NCI-H524 (cell line): ENCODE results near the gene GRAMD1C.
A peak's percentile ranks its signal among the peaks of the same experiment; 100 is the strongest.

ENCODE experiments used
- DNase-seq, 2 experiments: peaks; one replicate each; lab custom pipeline; 2025; lab: John Stamatoyannopoulos, UW

The GRAMD1C gene

DNA sequence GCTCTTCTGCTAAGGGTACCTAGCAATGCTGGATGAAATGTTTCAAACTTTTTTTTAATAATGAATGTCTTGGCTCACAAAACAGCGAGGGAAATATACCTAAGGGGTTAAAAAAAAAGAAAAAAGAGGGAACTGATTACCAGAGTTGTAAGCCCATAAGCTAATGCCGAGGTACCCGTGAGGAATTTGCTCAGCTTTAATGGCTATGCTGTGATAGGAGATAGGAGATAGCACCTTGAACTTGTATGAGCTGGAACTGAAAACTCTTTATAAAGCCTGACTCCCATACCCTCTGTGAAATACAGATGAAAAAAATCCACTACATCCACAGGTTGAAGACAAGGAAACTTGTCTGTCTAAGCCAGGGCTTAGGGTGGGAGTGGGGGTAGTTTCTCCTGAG, 13.9 kb downstream of the GRAMD1C start:
- DNase-seq = no peak

DNA sequence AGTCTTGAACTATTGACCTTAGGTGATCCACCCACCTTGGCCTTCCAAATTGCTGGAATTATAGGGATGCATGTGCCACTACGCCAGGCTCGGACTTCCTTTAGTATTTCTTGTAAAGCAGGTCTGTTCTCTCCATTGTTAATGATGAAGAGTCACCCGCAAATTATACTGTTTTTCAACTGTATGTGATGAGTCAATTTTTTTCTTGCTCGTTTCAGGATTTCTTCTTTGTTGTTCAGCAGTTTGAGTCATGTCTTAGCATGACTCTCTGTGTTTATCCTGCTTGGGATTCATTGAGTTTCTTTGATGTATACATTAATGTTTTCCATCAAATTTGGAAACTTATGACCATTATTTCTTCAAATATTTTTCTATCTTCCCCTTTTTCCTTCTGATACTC, 28.9 kb downstream of the GRAMD1C start:
- DNase-seq = no peak

DNA sequence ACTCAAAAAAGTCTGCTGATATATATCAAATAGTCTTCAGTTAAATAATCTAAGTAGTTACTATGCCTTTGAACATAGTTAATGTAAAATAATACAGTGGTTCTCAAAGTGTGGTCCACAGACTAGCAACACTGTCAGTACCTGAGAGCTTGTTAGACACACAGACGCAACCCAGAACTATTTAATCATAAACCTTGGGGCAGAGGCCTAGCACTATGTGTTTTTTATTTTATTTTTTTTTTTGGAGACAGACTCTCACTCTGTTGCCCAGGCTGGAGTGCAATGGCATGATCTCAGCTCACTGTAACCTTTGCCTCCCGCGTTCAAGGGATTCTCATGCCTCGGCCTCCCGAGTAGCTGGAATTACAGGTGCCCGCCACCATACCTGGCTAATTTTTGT, 34.7 kb downstream of the GRAMD1C start:
- DNase-seq = no peak

DNA sequence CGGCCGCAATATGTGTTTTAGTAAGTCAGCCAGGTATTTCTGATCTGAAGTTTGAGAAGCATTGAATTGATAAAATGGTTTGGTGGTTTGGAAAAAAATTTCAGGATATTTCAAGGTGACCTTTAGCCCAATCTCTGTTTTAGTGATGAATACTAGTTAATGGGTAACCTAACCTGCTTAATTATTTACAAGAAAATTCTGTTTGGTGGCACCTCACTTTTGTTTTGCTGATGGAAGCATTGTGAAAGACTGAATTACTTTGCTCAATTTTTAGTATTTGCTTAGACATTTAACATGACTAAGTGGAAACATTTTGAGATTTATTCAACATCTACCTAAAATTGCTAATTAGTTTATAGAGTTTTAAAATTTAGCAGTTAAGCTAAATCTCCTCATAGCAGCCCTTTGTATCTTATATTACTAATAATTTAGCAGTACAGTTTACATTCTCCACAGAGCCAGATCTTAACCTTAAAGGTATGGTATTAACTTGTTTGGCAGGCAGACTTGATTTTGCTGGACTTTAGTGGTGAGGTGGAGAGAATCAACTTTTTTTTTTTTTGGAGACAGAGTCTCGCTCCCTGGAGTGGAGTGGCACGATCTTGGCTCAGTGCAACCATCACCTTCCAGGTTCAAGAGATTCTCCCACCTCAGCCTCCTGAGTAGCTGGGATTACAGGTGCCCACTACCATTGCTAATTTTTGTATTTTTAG, 35.4 kb downstream of the GRAMD1C start:
- no peak for DNase-seq

DNA sequence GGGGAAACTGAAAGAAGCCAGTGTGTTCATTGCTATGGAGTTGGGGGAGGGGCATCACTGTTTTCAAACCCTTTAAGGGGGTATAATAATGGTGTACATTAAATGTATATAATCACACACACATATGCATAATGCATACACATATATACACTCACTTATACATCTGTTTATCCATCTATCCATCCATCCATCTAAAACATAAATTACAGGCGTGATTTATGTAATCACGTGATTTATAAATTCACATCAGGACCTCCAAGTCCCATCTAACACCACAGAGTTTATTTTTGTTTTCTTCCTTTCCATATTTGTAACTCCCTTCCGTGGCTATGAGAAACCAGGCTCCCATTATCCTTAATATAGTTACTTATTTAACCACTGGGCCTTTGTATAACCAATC, 39.8 kb downstream of the GRAMD1C start:
- no peak for DNase-seq

DNA sequence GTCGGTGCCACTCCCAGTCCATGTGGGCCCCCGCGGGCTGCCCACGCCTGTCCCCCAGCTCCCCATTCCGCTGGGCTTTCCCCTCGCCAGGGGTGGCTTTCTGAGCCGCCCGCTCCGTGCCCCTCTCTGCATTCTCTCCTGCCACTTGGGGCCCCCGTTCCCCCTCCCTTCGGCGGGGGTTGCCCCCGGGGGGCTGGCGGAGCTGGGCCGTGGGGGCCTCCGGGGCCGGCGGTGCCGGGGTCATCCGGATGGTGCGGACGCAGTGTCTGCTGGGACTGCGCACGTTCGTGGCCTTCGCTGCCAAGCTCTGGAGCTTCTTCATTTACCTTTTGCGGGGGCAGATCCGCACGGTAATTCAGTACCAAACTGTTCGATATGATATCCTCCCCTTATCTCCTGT, 46.5 kb downstream of the GRAMD1C start:
- no peak for DNase-seq

DNA sequence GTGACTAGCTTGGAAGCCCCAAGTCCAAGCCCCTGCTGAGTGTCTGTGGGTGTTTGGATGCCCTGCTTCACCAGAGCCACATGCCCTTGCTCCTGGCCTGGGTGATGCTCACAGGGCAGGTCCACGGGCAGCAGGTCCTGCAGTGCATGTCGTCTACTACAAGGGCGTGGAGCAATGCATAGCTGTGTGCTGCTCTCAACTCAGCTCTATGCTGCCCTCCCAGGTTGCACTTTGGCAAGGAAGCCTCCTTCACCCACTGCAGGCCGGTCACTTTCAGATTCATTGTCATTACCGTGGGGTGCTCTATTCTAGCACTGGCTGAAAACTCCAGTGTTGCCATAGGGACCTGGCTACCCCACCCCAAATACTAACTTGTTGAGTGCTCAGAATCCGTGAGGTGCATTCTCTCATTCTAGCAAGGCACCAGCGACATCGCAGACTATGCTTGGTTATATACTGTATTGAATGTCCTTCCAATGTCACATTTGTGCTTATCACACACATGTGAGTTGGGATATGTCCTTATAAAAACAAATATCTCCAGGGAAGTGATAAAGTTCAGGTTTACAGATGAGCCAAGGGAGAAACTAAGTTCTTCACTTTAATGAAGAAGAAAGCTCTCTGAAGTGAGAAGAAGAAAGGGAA, 51.8 kb downstream of the GRAMD1C start:
- no peak for DNase-seq

DNA sequence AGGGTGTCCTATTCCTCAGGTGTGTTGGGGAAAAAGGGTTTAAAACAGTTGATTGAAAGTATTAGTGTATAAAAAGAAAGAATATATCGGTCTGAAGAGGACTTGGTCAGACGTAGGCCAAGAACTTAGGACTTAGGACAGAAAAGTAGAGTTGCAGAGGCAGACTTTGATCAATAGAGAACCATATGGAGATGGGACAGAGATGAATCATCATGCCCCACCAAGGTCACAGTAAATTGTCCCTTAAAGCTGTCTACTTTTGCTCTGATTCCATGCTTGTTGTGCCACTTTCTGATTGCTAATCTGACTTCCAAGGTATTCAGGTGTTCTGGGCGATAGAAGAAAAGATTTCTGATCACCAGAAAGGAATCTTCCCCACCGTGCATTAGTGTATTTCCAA, 56.3 kb downstream of the GRAMD1C start:
- no peak for DNase-seq

DNA sequence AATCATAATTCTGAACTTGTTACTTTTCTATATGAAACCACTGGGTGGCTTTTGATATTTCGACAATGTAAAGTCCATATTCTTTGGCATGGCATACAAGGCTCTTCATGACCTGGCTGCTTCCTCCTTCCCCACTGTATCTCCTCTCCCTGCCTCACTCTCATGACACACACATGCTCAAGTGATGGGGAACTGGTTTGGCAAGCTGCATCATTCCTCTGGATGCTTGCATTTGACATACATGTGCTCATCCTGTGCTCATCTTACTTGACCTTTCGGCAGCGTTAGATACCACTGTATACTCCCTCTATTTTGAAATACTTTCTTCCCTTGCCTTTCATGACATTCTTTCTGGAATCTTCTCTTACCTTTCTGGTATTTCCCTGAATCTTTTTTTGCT, 57.4 kb downstream of the GRAMD1C start:
- DNase-seq = no peak

DNA sequence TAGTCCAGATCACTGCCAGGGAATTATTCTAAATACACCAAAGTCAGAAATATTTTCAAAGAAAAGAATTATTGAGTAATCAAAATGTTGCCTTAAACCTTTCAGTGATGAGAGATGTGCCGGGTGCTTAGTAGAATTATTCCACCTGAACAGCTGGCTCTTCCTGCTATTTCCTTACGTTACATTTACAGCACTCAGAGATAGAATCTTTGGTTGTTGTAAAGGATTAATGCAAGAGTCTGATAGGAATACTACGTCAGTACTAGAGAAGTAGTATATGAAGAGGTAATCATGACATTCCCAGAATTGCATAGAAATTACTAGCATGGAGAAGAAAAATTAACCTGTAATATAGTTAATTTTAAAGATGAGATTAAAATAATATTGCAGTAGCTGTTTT, 58.3 kb downstream of the GRAMD1C start:
- DNase-seq = peak in 1 of 2 experiments; percentile 61

DNA sequence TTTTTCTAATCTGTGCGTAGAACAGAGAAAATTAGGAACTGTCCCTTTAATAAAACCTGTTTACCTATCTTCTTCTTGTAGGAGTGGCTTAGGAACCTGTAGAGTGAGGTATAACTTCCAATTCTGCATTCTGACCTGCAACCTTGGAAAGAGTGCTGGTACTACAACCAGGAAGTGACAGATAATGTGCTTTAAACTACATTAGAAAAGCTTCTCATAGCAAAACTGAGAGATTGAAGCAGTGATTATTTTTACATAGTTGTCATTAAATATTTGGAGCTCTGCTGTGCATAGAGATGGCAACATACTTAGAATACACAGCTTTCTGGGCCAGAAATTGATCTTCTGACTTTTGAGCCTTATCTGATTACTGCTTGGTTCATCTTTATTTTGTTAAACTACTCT, 58.8 kb downstream of the GRAMD1C start:
- DNase-seq = no peak

DNA sequence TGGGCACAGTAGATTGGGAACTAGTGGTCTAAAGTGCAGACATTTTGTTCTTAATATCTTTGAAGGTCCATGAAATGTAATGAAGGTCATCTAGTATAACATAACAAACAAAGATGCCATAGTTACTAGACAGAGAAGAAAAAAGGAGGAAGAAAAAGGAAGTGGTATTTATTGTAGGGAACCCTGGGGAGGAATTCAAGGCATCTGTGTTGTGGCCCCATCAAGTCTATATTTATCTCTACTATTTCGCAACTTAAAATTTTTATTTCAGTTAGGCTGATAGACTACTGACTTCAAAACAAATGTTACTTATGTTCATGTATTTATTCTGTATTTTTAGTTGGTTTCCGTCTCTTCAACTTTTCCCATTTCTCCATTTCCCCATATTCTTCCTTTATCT, 60.3 kb downstream of the GRAMD1C start:
- DNase-seq = no peak

DNA sequence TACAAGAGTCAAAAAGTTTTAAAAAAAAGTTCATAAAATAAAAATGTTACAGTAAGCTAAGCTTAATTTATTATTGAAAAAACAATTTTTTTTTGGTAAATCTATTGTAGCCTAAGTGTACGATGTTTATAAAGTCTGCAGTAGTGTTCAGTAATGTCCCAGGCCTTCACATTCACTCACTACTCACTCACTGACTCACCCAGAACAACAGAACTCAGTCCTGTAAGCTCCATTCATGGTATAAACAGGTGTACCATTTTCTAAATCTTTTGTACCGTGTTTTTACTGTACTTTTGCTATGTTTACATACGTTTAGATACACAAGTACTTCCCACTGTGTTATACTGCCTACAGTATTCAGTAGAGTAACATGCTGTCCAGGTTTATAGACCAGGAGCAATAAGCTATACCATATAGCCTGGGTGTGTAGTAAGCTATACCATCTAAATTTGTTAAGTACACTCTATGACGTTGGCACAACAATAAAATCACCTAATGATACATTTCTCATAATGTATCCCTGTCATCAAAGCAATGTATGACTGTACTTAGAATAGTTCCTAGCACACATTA, 68.1 kb downstream of the GRAMD1C start:
- DNase-seq = no peak

DNA sequence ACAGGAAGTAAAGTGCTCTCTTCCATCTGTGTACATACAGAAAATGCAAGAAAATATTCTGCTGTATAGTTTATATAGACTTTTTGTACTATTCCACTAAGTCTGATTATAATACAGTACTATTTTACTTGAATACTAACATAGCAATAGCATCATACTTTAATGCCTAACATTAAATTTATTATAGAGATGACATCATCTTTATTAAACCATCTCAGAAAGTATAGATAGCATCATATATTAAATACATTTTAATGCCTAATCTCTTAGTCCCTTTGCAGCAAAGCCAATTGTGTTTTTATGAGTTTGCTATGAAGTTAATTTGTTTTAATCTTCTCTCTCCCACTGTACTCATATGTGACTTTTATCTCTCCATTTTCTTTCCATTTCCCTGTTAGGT, 69.5 kb downstream of the GRAMD1C start:
- DNase-seq = no peak

DNA sequence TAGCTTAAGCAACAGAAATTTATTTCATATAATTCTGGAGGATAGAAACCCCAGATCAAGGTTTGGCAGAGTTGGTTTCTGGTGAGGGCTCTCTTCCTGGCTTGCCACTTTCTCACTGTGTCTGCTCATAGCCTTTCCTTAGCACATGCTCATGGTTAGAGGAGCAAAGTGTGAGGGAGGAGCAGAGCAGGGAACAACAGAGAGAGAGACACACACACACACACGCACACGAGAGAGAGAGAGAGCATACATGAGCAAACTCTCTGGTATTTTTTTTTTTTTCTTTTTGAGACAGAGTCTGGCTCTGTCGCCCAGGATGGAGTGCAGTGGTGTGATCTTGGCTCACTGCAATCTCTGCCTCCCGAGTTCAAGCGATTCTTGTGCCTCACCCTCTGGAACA, 72.4 kb downstream of the GRAMD1C start:
- no peak for DNase-seq

DNA sequence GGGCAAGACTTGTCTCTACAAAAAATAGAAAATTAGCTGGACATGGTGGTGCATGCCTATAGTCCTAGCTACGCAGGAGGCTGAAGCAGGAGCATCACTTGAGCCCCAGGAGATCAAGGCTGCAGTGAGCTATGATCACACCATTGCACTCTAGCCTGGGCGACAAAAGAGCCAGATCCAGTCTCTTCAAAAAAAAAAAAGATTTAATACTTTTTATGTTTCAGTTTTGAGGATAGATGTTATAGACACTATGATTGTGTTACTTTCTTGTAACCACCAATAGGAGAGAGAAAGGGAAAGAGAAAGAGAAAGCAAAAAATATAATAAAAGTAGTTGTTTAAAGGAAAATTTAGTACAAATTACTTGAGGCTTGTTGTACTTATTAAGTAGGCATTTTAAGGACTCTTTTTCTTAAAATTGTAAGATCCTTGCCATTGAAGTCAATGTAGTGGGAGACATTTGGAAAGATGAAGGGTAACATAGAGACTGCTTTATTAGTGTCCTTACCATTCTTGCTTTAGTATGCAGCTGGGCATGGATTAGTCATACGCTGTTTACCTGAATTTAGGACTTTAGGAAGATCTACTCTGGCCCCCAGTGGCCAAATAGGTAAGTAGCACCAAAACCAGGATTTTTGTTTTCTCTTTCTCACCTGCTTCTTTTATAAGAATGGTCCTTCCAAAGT, 74.1 kb downstream of the GRAMD1C start:
- DNase-seq = peak; percentile 33 to 81

DNA sequence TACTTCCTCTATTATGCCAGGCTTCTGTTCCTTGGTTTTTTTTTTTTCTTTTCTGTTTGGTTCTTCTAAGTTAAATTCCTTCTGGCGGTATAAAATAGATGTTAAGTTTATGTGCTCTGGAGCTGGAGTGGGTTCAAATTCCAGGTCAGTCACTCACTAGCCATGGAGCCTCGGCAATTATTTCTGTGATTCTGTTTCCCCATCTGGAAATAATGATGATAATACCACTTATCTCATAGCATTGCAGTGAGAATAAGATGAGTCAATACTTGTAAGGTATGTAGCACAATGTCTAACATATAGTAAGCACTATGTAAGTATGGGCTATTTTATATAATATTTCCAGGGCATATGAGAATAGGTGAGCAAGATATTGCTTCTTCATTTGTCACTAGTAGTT, 76.1 kb downstream of the GRAMD1C start:
- DNase-seq = no peak

DNA sequence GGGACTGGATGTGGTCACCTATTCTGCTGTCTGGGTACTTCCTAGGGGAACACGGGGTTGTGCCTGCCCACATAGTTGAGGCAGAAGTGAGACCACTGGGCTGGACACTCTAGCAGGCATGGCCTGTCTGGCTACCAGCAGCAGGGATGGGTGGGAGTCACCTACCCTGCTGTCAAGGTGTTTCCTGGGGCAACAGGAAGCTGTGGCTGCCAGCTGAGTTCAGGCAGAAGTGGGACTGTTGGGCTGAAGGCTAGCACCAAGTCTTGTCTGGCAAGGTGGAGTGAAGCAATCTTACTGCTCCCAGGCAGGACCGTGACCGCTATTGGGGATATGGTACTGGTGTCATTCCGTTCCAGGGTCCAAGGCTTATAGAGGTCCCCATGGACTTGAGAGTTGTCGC, 89.0 kb downstream of the GRAMD1C start:
- DNase-seq = no peak

DNA sequence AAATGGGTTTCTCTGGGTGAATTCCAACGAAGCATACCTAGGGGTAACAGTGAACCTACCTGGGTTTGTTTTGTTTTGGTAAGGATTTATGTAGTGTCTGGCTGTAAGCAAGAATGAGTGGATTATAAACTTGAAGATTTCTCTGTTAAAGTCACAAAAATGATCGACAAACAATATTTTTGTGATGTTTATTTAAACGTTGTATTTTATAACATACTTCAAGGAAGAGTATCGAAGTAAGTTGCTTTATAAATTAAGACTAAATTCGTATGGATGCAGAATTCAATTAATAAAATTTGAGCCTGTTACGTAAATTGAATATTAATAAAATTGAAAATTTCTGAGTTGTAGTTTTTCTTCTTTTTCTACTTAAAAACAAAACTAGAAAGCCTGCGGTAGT, 108.2 kb downstream of the GRAMD1C start:
- DNase-seq = no peak

DNA sequence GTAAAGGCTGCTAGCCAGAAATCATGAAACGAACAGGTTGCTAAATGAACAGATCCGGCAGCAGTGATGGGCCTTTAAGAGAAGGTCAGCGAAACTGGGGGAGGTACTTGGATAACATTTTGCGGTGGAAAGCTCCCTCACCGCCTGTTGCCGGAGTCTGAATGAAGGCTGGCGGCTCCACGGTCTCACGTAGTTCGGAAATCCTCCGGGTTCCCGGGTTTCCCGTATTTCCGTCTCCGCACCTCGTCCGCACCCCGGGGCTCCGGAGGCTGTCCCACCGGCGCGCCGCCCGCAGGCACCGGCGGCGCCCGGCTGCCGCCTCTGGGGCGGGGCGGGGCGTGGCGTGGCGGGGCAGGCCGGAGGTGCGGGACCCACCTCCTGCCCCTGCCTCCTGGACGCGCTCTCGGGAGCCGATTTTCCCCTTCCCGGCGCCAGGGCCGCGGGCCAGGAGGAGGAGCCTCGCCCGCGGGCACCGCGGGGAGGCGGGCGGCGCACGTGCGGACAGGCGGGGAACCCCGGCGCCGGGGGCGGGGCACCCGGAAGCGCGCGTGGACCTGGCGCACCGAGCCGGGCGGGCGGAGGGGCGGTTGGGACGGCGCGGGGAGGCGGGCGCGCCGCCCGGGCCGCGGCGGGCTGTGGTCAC, 108.9 kb downstream of the GRAMD1C start, which contains the start of gene ZDHHC23:
Gene ZDHHC23, plus strand, starts transcription at position 642 of the 643 bp plus-strand sequence. CDS start 790 bp downstream, outside the sequence.
- DNase-seq = peak; percentile 40 to 81

DNA sequence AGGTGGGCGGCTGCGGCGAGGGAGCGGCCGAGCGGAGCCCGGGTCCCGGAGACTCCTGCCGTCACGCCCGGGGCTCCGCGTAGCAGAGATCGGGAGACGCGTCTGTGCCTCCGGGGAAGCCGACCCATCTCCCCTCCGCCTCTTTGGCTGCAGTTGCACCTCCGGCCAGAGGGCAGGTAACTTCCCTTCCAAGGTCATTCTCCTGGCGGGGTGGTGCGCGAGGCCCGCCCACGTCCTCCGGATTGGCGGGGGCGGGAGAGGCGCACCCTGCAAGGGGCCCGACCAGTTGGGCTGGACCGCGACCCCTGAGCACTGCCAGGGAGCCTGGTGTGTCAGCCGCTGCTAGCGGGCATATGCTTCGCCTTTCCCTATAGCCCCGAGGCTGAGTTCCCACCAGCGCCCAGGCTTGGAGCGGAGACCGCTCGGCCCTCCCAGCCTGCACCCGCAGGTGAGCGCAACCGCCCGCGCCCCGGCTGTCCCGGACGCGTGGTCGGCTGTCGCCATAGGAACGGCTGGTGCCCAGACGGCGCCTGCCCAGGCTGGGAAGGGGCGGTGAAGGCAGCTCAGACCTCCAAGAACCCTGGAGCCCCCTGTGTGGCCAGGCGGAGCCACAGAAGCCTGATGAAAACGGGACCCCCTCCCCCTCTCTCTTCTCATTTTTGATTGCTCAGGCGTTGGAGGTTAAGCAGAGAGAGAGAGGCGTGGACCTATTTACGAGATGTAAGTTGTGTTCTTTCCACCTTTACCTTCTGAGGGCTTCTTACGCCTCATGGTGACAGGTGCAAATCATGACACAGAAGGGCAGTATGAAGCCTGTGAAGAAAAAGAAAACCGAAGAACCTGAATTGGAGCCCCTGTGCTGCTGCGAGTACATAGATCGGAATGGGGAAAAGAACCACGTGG, 109.7 kb downstream of the GRAMD1C start:
- peak; percentile 40 to 68 for DNase-seq
